MCF 10A (cell line): ENCODE data around the gene ATF7. TPM values are rescaled to one million over a fixed set of nuclear protein-coding genes. Genes with fewer than 3 reads are reported as not detected.
A peak's percentile ranks its signal among the peaks of the same experiment; 100 is the strongest.
"Not testable (repeated sequence)": the region's sequence is repeated elsewhere in the genome, so short reads cannot be mapped to it uniquely, and the experiment has no call there.

Experiments used
- BruUV-seq: library from RNA; stranded (reverse); fragments of 400-500 nt; replicated peaks from 2 replicates; lab custom pipeline; 2021; lab: Mats Ljungman, UMichigan
- CTCF ChIA-PET: fragments of 300-600 bp; sonication (Branson Sonifier 250); formaldehyde crosslinking; extraction: SDS; loops from one replicate; lab custom pipeline; 2021; ENCODE audit warnings: antibody characterized with exemption, inconsistent platforms; lab: Yijun Ruan, JAX
- POLR2A ChIA-PET: fragments of 300-600, 350-650 bp; sonication (Branson Sonifier 250); formaldehyde crosslinking; extraction: SDS; loops from one replicate; lab custom pipeline; 2020; ENCODE audit warnings: antibody characterized with exemption, inconsistent platforms; lab: Yijun Ruan, JAX
- DNase-seq: peaks from one replicate; pipeline ENCODE4 v3.0.0-alpha.2; 2018; ENCODE audit not compliant: unreplicated experiment
- H3K27ac Mint-ChIP-seq: one replicate; pipeline ENCODE4 v1.8.0; 2022; ENCODE audit warnings: mild to moderate bottlenecking, low read depth, mixed read lengths; ENCODE audit not compliant: unreplicated experiment
- H3K27me3 Mint-ChIP-seq: one replicate; pipeline ENCODE4 v1.8.0; 2022; ENCODE audit warnings: mixed read lengths; ENCODE audit not compliant: insufficient read depth, unreplicated experiment
- H3K36me3 Mint-ChIP-seq: one replicate; pipeline ENCODE4 v1.8.0; 2022; ENCODE audit warnings: mild to moderate bottlenecking, moderate library complexity, mixed read lengths; ENCODE audit not compliant: insufficient read depth, unreplicated experiment
- H3K4me1 Mint-ChIP-seq: one replicate; pipeline ENCODE4 v1.8.0; 2022; ENCODE audit warnings: mixed read lengths; ENCODE audit not compliant: insufficient read depth, unreplicated experiment
- H3K4me3 Mint-ChIP-seq: one replicate; pipeline ENCODE4 v1.8.0; 2022; ENCODE audit warnings: mild to moderate bottlenecking, moderate library complexity, mixed read lengths; ENCODE audit not compliant: unreplicated experiment
- H3K9me3 Mint-ChIP-seq: one replicate; pipeline ENCODE4 v1.8.0; 2022; ENCODE audit warnings: mixed read lengths; ENCODE audit not compliant: unreplicated experiment
- CTCF ChIP-seq: fragments of 200-600 bp; IDR thresholded peaks from one replicate; pipeline ENCODE4 v1.8.0; 2022; ENCODE audit warnings: antibody characterized with exemption, mild to moderate bottlenecking; ENCODE audit not compliant: unreplicated experiment
- intact Hi-C: fragments of 100-400 bp; cut with micrococcal nuclease; formaldehyde crosslinking; loops from 2 replicates; pipeline ENCODE4 v1.14.1; 2022
- total RNA-seq: library from RNA; stranded (reverse); gene quantifications from 2 replicates; pipeline ENCODE4 v1.2.3, GENCODE V29; 2022

The ATF7 gene
- total RNA-seq, 1 experiment from 2014 or later: 40.8 TPM

GRCh38 chr12:53567961-53568808 is 58.0 kb downstream of the ATF7 start:
- DNase-seq: no peak
- Mint-ChIP-seq H3K27ac (no peak overlapping the region), H3K27me3 (no peaks in the 10 kb centered on the region), H3K4me1 (peaks cover 15% of the 10 kb centered on the region), H3K4me3 (no peak overlapping the region), H3K36me3 (peaks cover 6% of the 10 kb centered on the region), H3K9me3 (no peaks in the 10 kb centered on the region)
- no peak for TF ChIP-seq CTCF
- no TSS peak for BruUV-seq
- POLR2A ChIA-PET: interaction anchor here (0.8 to 1.1 kb wide), 5 partner anchors 9 to 56 kb away, joined by 3 to 4 read pairs (median 3); no protein-coding TSS in a partner anchor
- CTCF ChIA-PET: interaction anchor here (0.6 to 1.3 kb wide), 4 partner anchors 25 to 186 kb away, joined by 3 to 4 read pairs (median 4); no protein-coding TSS in a partner anchor
- intact Hi-C loops: no loop called here

GRCh38 chr12:53565376-53565775 is 60.8 kb downstream of the ATF7 start:
- ChIA-PET POLR2A (interaction anchor here (0.9 kb wide), 1 partner anchor 92 kb away, joined by 3 read pairs; no protein-coding TSS in a partner anchor), CTCF (interaction anchor here (1.1 kb wide), 1 partner anchor 10 kb away, joined by 4 read pairs; no protein-coding TSS in a partner anchor)
- Mint-ChIP-seq H3K4me1 (peaks cover 37% of the 10 kb centered on the region), H3K27ac (peak overlapping the region; percentile 59)
- H3K4me3 Mint-ChIP-seq, DNase-seq, intact Hi-C loops, H3K9me3 Mint-ChIP-seq, H3K27me3 Mint-ChIP-seq, H3K36me3 Mint-ChIP-seq, BruUV-seq: not testable (repeated sequence)

GRCh38 chr12:53564941-53565340 is 61.2 kb downstream of the ATF7 start:
- POLR2A ChIA-PET: interaction anchor here (0.7 to 1.2 kb wide), 3 partner anchors 21 to 96 kb away, joined by 3 to 4 read pairs (median 3); no protein-coding TSS in a partner anchor
- Mint-ChIP-seq H3K9me3 (no peaks in the 10 kb centered on the region), H3K4me3 (no peak overlapping the region), H3K4me1 (peaks cover 41% of the 10 kb centered on the region), H3K27me3 (no peaks in the 10 kb centered on the region), H3K27ac (no peak overlapping the region), H3K36me3 (peaks cover 7% of the 10 kb centered on the region)
- no peak for DNase-seq
- CTCF ChIA-PET: interaction anchor here (1.0 to 1.1 kb wide), 2 partner anchors 10 to 181 kb away, joined by 3 to 4 read pairs; no protein-coding TSS in a partner anchor
- no TSS peak for BruUV-seq
- intact Hi-C loops: no loop called here
- TF ChIP-seq CTCF: no peak

- Mint-ChIP-seq H3K27me3 (no peaks in the 10 kb centered on the region), H3K36me3 (peaks cover 7% of the 10 kb centered on the region), H3K4me3 (no peak overlapping the region), H3K9me3 (no peaks in the 10 kb centered on the region), H3K4me1 (peaks cover 39% of the 10 kb centered on the region), H3K27ac (no peak overlapping the region)
- intact Hi-C loops: no loop called here
- ChIA-PET POLR2A (interaction anchor here (0.7 to 1.2 kb wide), 4 partner anchors 22 to 112 kb away, joined by 3 to 4 read pairs (median 3); partner anchors contain the start of gene ATP5MC2), CTCF (interaction anchor here (1.0 to 1.1 kb wide), 2 partner anchors 11 to 182 kb away, joined by 3 to 4 read pairs; no protein-coding TSS in a partner anchor)
- no peak for DNase-seq
- TF ChIP-seq CTCF: no peak
- BruUV-seq: no TSS peak
Observed at GRCh38 chr12:53564278-53564677, 61.9 kb downstream of the ATF7 start.
